Keratinocyte (primary cell): ENCODE results near the gene DCN. TPM values are rescaled to one million over a fixed set of nuclear protein-coding genes. Genes with fewer than 3 reads are reported as not detected.
A peak's percentile ranks its signal among the peaks of the same experiment; 100 is the strongest.

ENCODE experiments used
- DNase-seq: peaks from one replicate; pipeline ENCODE4 v3.0.0-alpha.2; 2011; ENCODE audit warnings: low read depth, missing footprints, low spot score
- FAIRE-seq: peaks from 2 replicates; lab custom pipeline; 2011; peaks lifted over from hg19 to GRCh38; lab: Jason Lieb, UNC
- H2AFZ ChIP-seq: 2 replicates; pipeline ENCODE4 v1.6.0; 2012; ENCODE audit warnings: low read length, control low read depth, inconsistent platforms; ENCODE audit not compliant: control insufficient read depth
- H3K27ac ChIP-seq: 2 replicates; pipeline ENCODE4 v1.5.1; 2011; ENCODE audit warnings: low read length; ENCODE audit not compliant: control insufficient read depth, insufficient read depth
- H3K27me3 ChIP-seq: 3 replicates; pipeline ENCODE4 v1.6.0; 2011; ENCODE audit warnings: low read length; ENCODE audit not compliant: control insufficient read depth, insufficient read depth; ENCODE audit errors: extremely low read depth
- H3K36me3 ChIP-seq, 2 experiments: 2 replicates in 1 of 2; 3 replicates in 1 of 2; pipeline ENCODE4 v1.5.1; 2011; ENCODE audit warnings: low read length in 2 of 2, mild to moderate bottlenecking in 1 of 2; ENCODE audit not compliant: control insufficient read depth in 2 of 2, insufficient read depth in 2 of 2; ENCODE audit errors: extremely low read depth in 1 of 2
- H3K4me1 ChIP-seq: 3 replicates; pipeline ENCODE4 v1.5.1; 2011; ENCODE audit warnings: low read length; ENCODE audit not compliant: control insufficient read depth, insufficient read depth; ENCODE audit errors: extremely low read depth
- H3K4me2 ChIP-seq: 3 replicates; pipeline ENCODE4 v1.6.0; 2011; ENCODE audit warnings: low read depth, low read length; ENCODE audit not compliant: control insufficient read depth, insufficient read depth; ENCODE audit errors: extremely low read depth
- H3K4me3 ChIP-seq, 3 experiments: fragments of 200-600 bp in 1 of 3; sonication (generic) in 1 of 3; 2 replicates in 2 of 3; 3 replicates in 1 of 3; pipeline ENCODE4 v1.5.1; 2011 to 2016; ENCODE audit warnings: low read length in 3 of 3, mild to moderate bottlenecking in 3 of 3, control low read depth in 2 of 3, inconsistent platforms in 1 of 3, low read depth in 1 of 3, mixed read lengths in 1 of 3, mixed run types in 1 of 3, moderate library complexity in 1 of 3; ENCODE audit not compliant: control insufficient read depth in 2 of 3, insufficient read depth in 2 of 3; ENCODE audit errors: extremely low read depth in 1 of 3
- H3K79me2 ChIP-seq: 2 replicates; pipeline ENCODE4 v1.6.0; 2012; ENCODE audit warnings: low read length; ENCODE audit not compliant: control insufficient read depth, insufficient read depth
- H3K9ac ChIP-seq: 3 replicates; pipeline ENCODE4 v1.6.0; 2011; ENCODE audit warnings: low read length; ENCODE audit not compliant: control insufficient read depth, insufficient read depth; ENCODE audit errors: extremely low read depth
- H3K9me1 ChIP-seq: 3 replicates; pipeline ENCODE4 v1.6.0; 2011; ENCODE audit warnings: low read length; ENCODE audit not compliant: control insufficient read depth, insufficient read depth; ENCODE audit errors: extremely low read depth
- H3K9me3 ChIP-seq: 2 replicates; pipeline ENCODE4 v1.5.1; 2012; ENCODE audit warnings: low read depth, low read length; ENCODE audit not compliant: control insufficient read depth
- H4K20me1 ChIP-seq: 3 replicates; pipeline ENCODE4 v1.6.0; 2011; ENCODE audit warnings: low read length; ENCODE audit not compliant: control insufficient read depth, insufficient read depth; ENCODE audit errors: extremely low read depth
- CTCF ChIP-seq, 3 experiments: IDR thresholded peaks in 1 of 3; conservative IDR thresholded peaks in 1 of 3; optimal IDR thresholded peaks in 1 of 3; 2 replicates in 2 of 3; 3 replicates in 1 of 3; pipeline versions ENCODE3 to v1.5.1; 2011; ENCODE audit warnings: low read length in 3 of 3, mild to moderate bottlenecking in 3 of 3, moderate library complexity in 2 of 3, control low read depth in 1 of 3, inconsistent platforms in 1 of 3; ENCODE audit not compliant: insufficient read depth in 2 of 3; ENCODE audit errors: extremely low read depth in 1 of 3
- EZH2 ChIP-seq: IDR thresholded peaks from one replicate; pipeline ENCODE4 v1.6.1; 2012; ENCODE audit warnings: inconsistent platforms, mild to moderate bottlenecking, low read length, moderate library complexity
- dilution Hi-C: fragments of 300-500 bp; cut with MboI; formaldehyde crosslinking; loops from one replicate; pipeline ENCODE4 v1.7.0; 2020; ENCODE audit warnings: low sequenced_read_pairs; ENCODE audit not compliant: extremely low pct_ligation_motif_present
- polyA plus RNA-seq, 5 experiments: library from polyadenylated mRNA; depleted of rRNA in 3 of 5; stranded (reverse) in 3 of 5; stranded (forward) in 1 of 5; unstranded in 1 of 5; fragments of >200 nt; gene quantifications; 1 replicate in 1 of 5; 2 replicates in 3 of 5; 3 replicates in 1 of 5; pipeline versions ENCODE4 v1.2.1 to v1.2.3, GENCODE V29; 2011 to 2012; ENCODE audit warnings: missing spikeins in 2 of 5, low read depth in 1 of 5, low replicate concordance in 1 of 5

Gene DCN
- polyA plus RNA-seq, 1 donor (not counting 4 experiments of a cell fraction or from before 2014, with no cell fraction given) = 2.5 TPM

- H4K20me1 ChIP-seq = no peaks in the 10 kb centered on the region
- dilution Hi-C loops = no loop called here
- H3K4me1 ChIP-seq = no peaks in the 10 kb centered on the region
- H3K9ac ChIP-seq = no peak overlapping the region
- no peak overlapping the region for H3K4me3 ChIP-seq
- H3K27ac ChIP-seq = no peak overlapping the region
- no peaks in the 10 kb centered on the region for H3K79me2 ChIP-seq
- no peaks in the 10 kb centered on the region for H3K27me3 ChIP-seq
- H2AFZ ChIP-seq = peak overlapping the region; percentile 9
- FAIRE-seq (peak; percentile 49), DNase-seq (no peak)
- H3K36me3 ChIP-seq = no peaks in the 10 kb centered on the region
- H3K4me2 ChIP-seq = no peak overlapping the region
- H3K9me3 ChIP-seq = no peaks in the 10 kb centered on the region
- H3K9me1 ChIP-seq = no peaks in the 10 kb centered on the region
- TF ChIP-seq CTCF (optimal IDR thresholded peaks at IDR 0.05 in 1 of 3, IDR thresholded peaks at IDR 0.05 in 1 of 3, conservative IDR thresholded peaks at IDR 0.05 in 1 of 3; ENCODE audit: extremely low read depth in 1 of 3, insufficient read depth in 2 of 3, low read length in 3 of 3) (no peak), EZH2 (no peak)
Observed at GRCh38 chr12:91119089-91119488, 63.5 kb downstream of the DCN start.

- no peak overlapping the region for H2AFZ ChIP-seq
Observed at GRCh38 chr12:91113621-91114020, 69.0 kb downstream of the DCN start.

More at GRCh38 chr12:91113621-91114020, 69.0 kb downstream of the DCN start:
- Histone ChIP-seq H3K9me1 (no peaks in the 10 kb centered on the region), H3K4me1 (peaks cover 6% of the 10 kb centered on the region), H3K9ac (no peak overlapping the region), H3K4me3 (no peak overlapping the region), H3K9me3 (no peaks in the 10 kb centered on the region), H4K20me1 (no peaks in the 10 kb centered on the region), H3K4me2 (no peak overlapping the region), H3K27ac (no peak overlapping the region), H3K27me3 (no peaks in the 10 kb centered on the region), H3K79me2 (no peaks in the 10 kb centered on the region), H3K36me3 (no peaks in the 10 kb centered on the region)
- TF ChIP-seq CTCF (optimal IDR thresholded peaks at IDR 0.05 in 1 of 3, IDR thresholded peaks at IDR 0.05 in 1 of 3, conservative IDR thresholded peaks at IDR 0.05 in 1 of 3; ENCODE audit: extremely low read depth in 1 of 3, insufficient read depth in 2 of 3, low read length in 3 of 3) = no peak
- TF ChIP-seq EZH2 = no peak
- DNase-seq (no peak), FAIRE-seq (no peak)
- dilution Hi-C loops = no loop called here
